Activated gamma-delta T cell treated with Interleukin-2 at 50 U/mL for 16 hours (primary cell): ENCODE results near the gene POLD1.
"Not testable (repeated sequence)": the region's sequence is repeated elsewhere in the genome, so short reads cannot be mapped to it uniquely, and the experiment has no call there.

Experiments used
- DNase-seq: peaks from one replicate; pipeline ENCODE4 v3.0.0-alpha.2; 2020

The POLD1 gene

DNA sequence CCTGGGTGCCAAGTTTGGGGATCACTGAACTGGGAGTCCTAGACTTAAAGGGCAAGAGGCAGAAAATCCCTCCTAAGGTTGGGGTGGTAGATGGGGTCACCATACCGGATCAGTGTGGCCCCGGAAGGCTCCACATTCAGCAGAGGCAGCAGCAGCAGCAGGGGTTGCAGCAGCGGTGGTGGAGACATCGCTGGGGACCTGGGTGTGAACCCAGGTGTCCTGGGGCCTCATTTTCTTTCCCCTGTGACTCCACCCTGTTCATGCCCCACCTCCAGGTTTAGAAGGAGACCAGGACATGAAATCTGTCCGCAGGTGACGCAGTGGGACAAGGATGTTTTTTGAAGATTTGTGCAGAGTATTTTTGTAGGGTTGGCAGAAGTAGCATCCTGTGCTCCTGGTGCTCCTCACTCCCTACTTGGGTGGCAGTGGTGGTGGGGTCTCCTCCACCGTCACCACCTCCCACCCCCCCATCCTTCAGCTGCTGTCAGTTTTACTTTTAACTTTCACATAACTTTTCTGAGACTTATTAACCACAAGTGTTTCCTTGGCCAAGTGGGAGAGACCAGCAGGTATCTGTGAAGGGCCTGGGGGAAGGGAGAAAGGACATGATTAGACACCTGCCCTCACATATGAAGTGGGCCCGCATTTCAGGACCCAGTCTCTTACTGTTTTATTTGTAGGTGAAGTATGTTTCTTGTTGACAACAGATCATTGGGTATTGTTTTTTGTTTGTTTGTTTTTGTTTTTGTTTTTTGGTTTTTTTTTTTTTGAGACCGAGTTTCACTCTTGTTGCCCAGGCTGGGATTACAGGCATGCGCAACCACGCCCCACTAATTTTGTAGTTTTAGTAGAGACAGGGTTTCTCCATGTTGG, 18.5 kb upstream of the POLD1 start, which contains the start of gene NAPSA:
Gene NAPSA, minus strand, starts transcription at position 206 of the 873 bp plus-strand sequence. Its CDS starts 18 bp downstream, at position 188.
- no peak for DNase-seq

- DNase-seq = peak; percentile 73
Measured at GRCh38 chr19:50368649-50369570, 15.2 kb upstream of the POLD1 start.

GRCh38 chr19:50371914-50372475, 12.2 kb upstream of the POLD1 start:
- no peak for DNase-seq

GRCh38 chr19:50376166-50377050, 7.7 kb upstream of the POLD1 start, which contains the start of gene NR1H2:
NR1H2 (plus strand) TSS chr19:50376457; CDS start chr19:50377606, 1,149 bp downstream.
- peak; percentile 95 for DNase-seq

GRCh38 chr19:50377051-50377461, 7.1 kb upstream of the POLD1 start:
- peak; percentile 45 for DNase-seq

GRCh38 chr19:50377517-50377916, 6.6 kb upstream of the POLD1 start:
- DNase-seq = no peak

- no peak for DNase-seq
Measured at GRCh38 chr19:50378169-50378862, 5.8 kb upstream of the POLD1 start.

DNA sequence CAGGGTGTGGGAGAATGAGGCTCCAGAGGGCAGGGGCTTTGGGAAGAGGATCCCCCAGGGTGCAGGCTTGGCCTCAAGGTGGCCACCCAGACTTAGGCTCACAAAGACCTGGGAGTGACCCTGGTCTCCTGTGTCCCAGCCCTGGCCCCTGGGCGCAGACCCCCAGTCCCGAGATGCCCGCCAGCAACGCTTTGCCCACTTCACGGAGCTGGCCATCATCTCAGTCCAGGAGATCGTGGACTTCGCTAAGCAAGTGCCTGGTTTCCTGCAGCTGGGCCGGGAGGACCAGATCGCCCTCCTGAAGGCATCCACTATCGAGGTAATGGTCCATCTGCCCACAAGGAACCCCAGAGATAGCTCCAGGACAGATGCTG, 5.3 kb upstream of the POLD1 start:
- DNase-seq = no peak

GRCh38 chr19:50379602-50380001, 4.5 kb upstream of the POLD1 start:
- DNase-seq = no peak

- no peak for DNase-seq
Measured at GRCh38 chr19:50380137-50380536, 4.0 kb upstream of the POLD1 start.

DNA sequence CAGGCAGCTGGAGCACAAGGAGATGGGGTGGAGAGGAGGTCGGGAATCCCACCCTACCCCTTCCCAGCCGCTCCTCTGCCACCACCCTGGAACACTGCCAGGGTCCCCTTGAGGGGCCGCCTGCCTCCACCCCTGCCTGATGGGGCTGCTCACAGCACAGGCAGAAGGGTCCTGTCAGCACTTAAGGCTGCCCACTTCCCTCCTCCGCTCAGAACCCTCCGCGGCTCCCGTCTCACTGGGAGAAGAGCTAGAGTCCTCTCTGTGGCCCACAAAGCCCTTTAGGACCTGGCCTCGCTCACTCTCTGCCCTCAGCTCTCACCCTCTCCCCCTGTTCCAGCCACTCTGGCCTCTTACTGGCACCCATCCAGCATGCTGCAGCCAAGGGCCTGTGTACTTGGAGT, 3.4 kb upstream of the POLD1 start:
- DNase-seq = no peak

DNA sequence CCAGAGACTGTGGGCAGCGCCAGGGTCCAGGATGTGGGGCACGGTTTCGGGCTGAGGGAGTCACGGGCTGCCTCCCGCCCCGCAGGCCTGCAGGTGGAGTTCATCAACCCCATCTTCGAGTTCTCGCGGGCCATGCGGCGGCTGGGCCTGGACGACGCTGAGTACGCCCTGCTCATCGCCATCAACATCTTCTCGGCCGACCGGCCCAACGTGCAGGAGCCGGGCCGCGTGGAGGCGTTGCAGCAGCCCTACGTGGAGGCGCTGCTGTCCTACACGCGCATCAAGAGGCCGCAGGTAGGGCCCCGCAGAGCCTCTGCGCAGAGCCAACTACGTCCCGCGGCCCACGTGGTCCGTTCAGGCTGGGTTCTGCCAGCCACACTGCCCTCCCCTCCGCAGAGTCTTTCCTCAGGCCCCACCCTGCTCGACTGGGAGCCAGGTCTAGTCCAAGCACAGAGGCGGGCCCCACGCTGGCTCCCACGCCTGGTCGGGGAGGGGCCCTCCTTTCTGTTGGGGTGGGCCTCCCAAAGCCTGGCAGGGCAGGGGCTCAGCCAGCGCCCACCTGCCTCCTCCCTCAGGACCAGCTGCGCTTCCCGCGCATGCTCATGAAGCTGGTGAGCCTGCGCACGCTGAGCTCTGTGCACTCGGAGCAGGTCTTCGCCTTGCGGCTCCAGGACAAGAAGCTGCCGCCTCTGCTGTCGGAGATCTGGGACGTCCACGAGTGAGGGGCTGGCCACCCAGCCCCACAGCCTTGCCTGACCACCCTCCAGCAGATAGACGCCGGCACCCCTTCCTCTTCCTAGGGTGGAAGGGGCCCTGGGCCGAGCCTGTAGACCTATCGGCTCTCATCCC, 2.0 kb upstream of the POLD1 start:
- no peak for DNase-seq

DNA sequence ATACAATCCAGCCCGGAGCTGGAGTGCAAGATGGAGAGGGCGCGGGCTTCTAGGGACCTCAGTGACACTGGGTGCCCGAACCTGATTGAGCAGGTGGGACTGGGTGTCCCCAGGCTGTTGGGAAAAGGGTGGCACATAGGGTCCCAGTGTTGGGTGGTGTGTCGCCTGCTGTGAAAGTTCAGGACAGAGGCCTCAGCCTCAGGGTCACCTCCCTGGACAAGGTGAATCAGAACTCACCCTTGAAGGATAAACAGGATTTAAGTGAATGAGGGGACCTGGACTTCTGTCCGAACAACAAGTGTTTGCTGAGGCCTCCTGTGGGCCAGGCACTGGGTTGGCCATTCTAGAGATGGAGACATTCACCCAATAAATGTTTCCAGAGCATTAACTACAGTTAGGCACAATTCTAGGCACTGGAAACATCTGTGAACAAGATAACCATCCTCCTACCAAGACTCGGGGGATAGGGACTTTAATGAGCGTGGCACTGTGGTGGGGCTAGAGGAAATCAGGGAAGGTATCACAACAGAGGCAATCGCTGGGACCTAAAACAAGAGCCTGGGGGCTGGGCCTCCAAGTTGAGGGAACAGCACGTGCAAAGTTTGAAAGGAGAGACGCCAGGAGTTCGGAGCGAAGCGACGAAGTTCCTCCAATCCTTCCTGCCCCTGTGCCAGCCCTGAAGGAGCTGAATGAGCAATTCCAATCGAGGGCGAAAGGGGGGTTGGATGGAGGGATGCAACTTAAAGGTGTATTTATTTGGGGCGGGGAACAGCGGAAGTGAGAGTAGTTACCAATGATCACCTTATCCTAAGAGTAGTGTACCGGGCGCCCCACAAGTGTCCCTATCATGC, 921 bp upstream of the POLD1 start:
- no peak for DNase-seq

GRCh38 chr19:50384685-50385535, 763 bp downstream of the POLD1 start:
- DNase-seq = no peak

- no peak for DNase-seq
Measured at GRCh38 chr19:50387176-50387867, 3.2 kb downstream of the POLD1 start.

DNA sequence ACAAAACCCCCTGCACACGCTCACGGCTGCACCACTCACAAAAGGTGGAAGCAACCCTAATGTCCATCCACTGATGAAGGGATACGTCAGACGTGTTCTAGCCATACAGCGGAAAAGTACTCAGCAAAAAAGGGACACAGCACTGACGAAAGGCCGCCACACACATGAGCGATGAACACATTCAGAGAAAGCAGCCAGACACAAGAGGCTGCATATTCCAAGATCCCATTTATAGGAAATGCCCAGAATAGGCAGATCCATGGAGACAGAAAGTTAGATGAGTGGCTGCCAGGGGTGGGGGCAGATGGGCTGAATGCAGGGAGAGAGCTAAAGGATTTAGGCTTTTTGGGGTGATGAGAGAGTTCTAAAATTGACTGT, 3.7 kb downstream of the POLD1 start:
- DNase-seq = no peak

DNA sequence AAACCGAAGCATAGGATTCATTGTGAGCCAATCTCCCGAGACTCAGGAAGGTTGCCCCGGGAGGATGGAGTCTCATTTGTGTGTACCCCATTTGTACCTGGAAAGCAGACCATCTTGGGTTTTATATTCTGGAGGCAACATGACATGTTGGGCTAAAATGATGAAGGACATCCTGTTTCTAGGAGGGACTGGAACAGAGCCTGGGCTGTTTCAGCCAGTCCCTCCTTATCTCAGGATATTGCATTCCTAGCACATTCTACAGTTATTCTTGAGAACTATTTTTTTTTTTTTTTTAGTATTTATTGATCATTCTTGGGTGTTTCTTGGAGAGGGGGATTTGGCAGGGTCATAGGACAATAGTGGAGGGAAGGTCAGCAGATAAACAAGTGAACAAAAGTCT, 6.1 kb downstream of the POLD1 start:
- not testable (repeated sequence) for DNase-seq

GRCh38 chr19:50390952-50391351, 6.8 kb downstream of the POLD1 start:
- not testable (repeated sequence) for DNase-seq
